Smooth muscle cell (in vitro differentiated cells): Measurements from ENCODE around the gene ITPR2. TPM values are rescaled to one million over a fixed set of nuclear protein-coding genes. Genes with fewer than 3 reads are reported as not detected.

ENCODE experiments used
- DNase-seq: peaks from one replicate; lab custom pipeline; 2025; ENCODE audit not compliant: unreplicated experiment; lab: John Stamatoyannopoulos, UW
- H2AFZ ChIP-seq: fragments of 200-600 bp; sonication (generic); 2 replicates; pipeline ENCODE4 v1.6.0; 2016; ENCODE audit warnings: antibody characterized with exemption, low read depth, mild to moderate bottlenecking
- H3F3A ChIP-seq: fragments of 200-600 bp; sonication (generic); 2 replicates; pipeline ENCODE4 v1.6.0; 2017; ENCODE audit warnings: antibody characterized with exemption, low read depth
- H3K27ac ChIP-seq: fragments of 200-600 bp; sonication (generic); 2 replicates; pipeline ENCODE4 v1.5.1; 2016; ENCODE audit warnings: low read depth, mild to moderate bottlenecking
- H3K27me3 ChIP-seq: fragments of 200-600 bp; sonication (generic); 2 replicates; pipeline ENCODE4 v1.6.1; 2016; ENCODE audit warnings: low read depth, mild to moderate bottlenecking
- H3K36me3 ChIP-seq: fragments of 200-600 bp; sonication (generic); 2 replicates; pipeline ENCODE4 v1.5.1; 2016; ENCODE audit warnings: low read depth
- H3K4me1 ChIP-seq: fragments of 200-600 bp; sonication (generic); 2 replicates; pipeline ENCODE4 v1.5.1; 2016; ENCODE audit warnings: low read depth
- H3K4me2 ChIP-seq: fragments of 200-600 bp; sonication (generic); 2 replicates; pipeline ENCODE4 v1.6.0; 2016; ENCODE audit warnings: mild to moderate bottlenecking
- H3K4me3 ChIP-seq: fragments of 200-600 bp; sonication (generic); 2 replicates; pipeline ENCODE4 v1.5.1; 2016; ENCODE audit warnings: mild to moderate bottlenecking
- H3K79me2 ChIP-seq: fragments of 200-600 bp; sonication (generic); 2 replicates; pipeline ENCODE4 v1.6.0; 2016; ENCODE audit warnings: low read depth, mild to moderate bottlenecking
- H3K9ac ChIP-seq: fragments of 200-600 bp; sonication (generic); 2 replicates; pipeline ENCODE4 v1.6.0; 2016; ENCODE audit warnings: low read depth
- H3K9me3 ChIP-seq: fragments of 200-600 bp; sonication (generic); replicated peaks from 2 replicates; pipeline ENCODE4 v1.5.1; 2016; ENCODE audit warnings: low read depth
- H4K20me1 ChIP-seq: fragments of 200-600 bp; sonication (generic); 2 replicates; pipeline ENCODE4 v1.6.0; 2016; ENCODE audit warnings: low read depth
- CTCF ChIP-seq: fragments of 200-600 bp; sonication (generic); IDR thresholded peaks from 2 replicates; pipeline ENCODE4 v1.5.1; 2017; ENCODE audit warnings: borderline replicate concordance, mild to moderate bottlenecking, antibody characterized with exemption; ENCODE audit not compliant: insufficient read depth, poor library complexity, severe bottlenecking
- WGBS: methylation state at CpG from one replicate; pipeline ENCODE4 v1.1.7; 2016; ENCODE audit warnings: low lambda C conversion rate; 5-methylcytosine and 5-hydroxymethylcytosine counted together
- polyA plus RNA-seq: library from polyadenylated mRNA; unstranded; fragments of >200 nt; fragmentation: Nextera tagmentation; extraction: Ambion mirVana; gene quantifications from 2 replicates; pipeline ENCODE4 v1.2.1, GENCODE V29; 2016
- small RNA-seq: library from RNA; depleted of rRNA; stranded (forward); fragments of <200 nt; gene quantifications from one replicate; pipeline ENCODE3, GENCODE V24; 2014
- total RNA-seq: library from RNA; depleted of rRNA; stranded (reverse); fragments of >200 nt; gene quantifications from 2 replicates; pipeline ENCODE4 v1.2.3, GENCODE V29; 2014

The ITPR2 gene
- total and polyA plus RNA-seq, 2 experiments from 2014 or later, result 6.8 to 17.4 TPM

- H2AFZ ChIP-seq, result no peak overlapping the region
- no peaks in the 10 kb centered on the region for H3K79me2 ChIP-seq
- H3F3A ChIP-seq, result no peaks in the 10 kb centered on the region
- no peaks in the 10 kb centered on the region for H3K4me1 ChIP-seq
- no peak for DNase-seq
- no peaks in the 10 kb centered on the region for H3K36me3 ChIP-seq
- no peak overlapping the region for H3K27ac ChIP-seq
- H3K9ac ChIP-seq, result no peak overlapping the region
- H3K4me2 ChIP-seq, result no peak overlapping the region
- H3K27me3 ChIP-seq, result no peaks in the 10 kb centered on the region
- no peaks in the 10 kb centered on the region for H3K9me3 ChIP-seq
- H3K4me3 ChIP-seq, result no peak overlapping the region
- 89% methylated on average over 14 of the region's 14 CpGs for WGBS
- no peak for TF ChIP-seq CTCF
- no peaks in the 10 kb centered on the region for H4K20me1 ChIP-seq
Measured at GRCh38 chr12:26287671-26288381, 545.2 kb downstream of the ITPR2 start.

Small RNA genes lying within 50 kb of the gene (small RNA-seq; reads per million reads assigned to genes)
- gene RNA5SP354, result not detected

Other genes starting within 250 kb of the ITPR2 start
- gene INTS13, start 104.8 kb upstream of the ITPR2 start, total RNA-seq, result 34.7 and 47.5 TPM in 2 replicates
- gene INTS13, start 104.8 kb upstream of the ITPR2 start, polyA plus RNA-seq, result 12.8 and 22.0 TPM in 2 replicates
- 53.5 and 77.2 TPM in 2 replicates for gene FGFR1OP2, start 105.3 kb upstream of the ITPR2 start, total RNA-seq
- gene FGFR1OP2, start 105.3 kb upstream of the ITPR2 start, polyA plus RNA-seq, result 28.0 and 28.4 TPM in 2 replicates
- gene TM7SF3, start 181.2 kb upstream of the ITPR2 start, total RNA-seq, result 67.4 and 72.6 TPM in 2 replicates
- gene TM7SF3, start 181.2 kb upstream of the ITPR2 start, polyA plus RNA-seq, result 48.2 and 78.0 TPM in 2 replicates
- 78.2 and 82.5 TPM in 2 replicates for gene MED21, start 189.4 kb upstream of the ITPR2 start, total RNA-seq
- gene MED21, start 189.4 kb upstream of the ITPR2 start, polyA plus RNA-seq, result 34.4 and 38.2 TPM in 2 replicates
- not detected in 2 replicates for gene C12orf71, start 249.4 kb upstream of the ITPR2 start, total RNA-seq
- not detected in 2 replicates for gene C12orf71, start 249.4 kb upstream of the ITPR2 start, polyA plus RNA-seq